ENCODE measurements around the gene KRT12. TPM values are rescaled to one million over a fixed set of nuclear protein-coding genes. Genes with fewer than 3 reads are reported as not detected.

The KRT12 gene
- total RNA-seq, 1 donor from 2014 or later, result not detected

DNA sequence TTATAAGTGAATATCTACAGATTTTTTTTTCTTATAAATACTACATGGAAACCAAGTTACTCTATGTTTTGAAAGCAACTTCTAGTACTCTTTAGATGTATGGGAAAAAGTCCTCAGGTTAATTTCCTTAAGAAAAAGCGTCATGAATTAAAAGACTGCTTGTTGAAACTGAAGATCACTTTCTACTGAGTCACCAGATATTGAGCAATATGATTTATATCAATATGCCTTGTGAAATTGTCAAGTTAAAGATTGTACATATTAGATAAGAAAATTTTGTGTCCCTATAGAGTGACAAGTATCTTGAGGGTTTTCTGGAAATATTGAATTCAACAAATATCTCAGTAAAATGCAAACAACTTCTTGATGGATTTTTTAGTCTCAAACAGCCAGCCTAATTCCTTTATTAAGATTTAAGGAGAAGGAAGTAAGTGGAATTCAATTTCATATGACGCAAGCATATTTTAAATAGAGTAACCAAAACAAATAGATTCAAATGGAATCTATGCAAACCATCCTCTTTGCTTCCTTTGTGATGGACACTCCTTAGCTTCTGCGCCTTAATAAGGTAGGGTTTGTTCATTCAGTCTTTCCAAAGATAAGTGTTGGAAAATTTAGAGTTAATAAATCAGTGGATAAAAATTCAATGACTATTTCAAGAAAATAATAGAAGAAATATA lies 16.6 kb downstream of the KRT12 start:
- intact Hi-C loops (cut with micrococcal nuclease), result no loop called here
- no peaks in the 10 kb centered on the region for H3K9me3 Mint-ChIP-seq
- no peaks in the 10 kb centered on the region for H3K36me3 Mint-ChIP-seq (ENCODE audit: low read depth)
- H3K4me1 Mint-ChIP-seq (ENCODE audit: low read depth), result no peaks in the 10 kb centered on the region
- no peak for DNase-seq (ENCODE audit: low spot score)
- no peak overlapping the region for H3K4me3 Mint-ChIP-seq
- H3K27me3 Mint-ChIP-seq (ENCODE audit: insufficient read depth), result peaks cover 30% of the 10 kb centered on the region
- H3K27ac Mint-ChIP-seq, result no peak overlapping the region

DNA sequence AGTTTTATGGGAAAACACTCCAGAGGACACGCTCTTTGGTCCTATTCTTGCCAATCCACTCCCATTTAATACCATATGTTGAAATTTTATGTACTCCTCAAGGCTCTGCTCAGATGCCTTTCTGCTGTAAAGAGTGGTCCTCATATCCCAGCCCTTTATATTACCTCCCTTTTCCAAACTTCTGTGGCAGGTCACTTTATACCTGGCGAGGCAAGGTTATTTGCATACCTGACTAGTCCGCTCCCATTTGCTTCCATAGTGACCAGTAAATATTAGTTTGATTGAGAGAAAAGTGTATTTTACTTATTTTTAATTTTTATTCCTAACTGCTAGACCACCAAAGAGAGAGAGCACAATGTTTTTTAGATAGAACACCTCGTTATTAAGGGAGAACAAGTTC lies 17.3 kb downstream of the KRT12 start:
- H3K9me3 Mint-ChIP-seq, result no peaks in the 10 kb centered on the region
- no peaks in the 10 kb centered on the region for H3K36me3 Mint-ChIP-seq (ENCODE audit: low read depth)
- no peaks in the 10 kb centered on the region for H3K4me1 Mint-ChIP-seq (ENCODE audit: low read depth)
- intact Hi-C loops (cut with micrococcal nuclease), result no loop called here
- H3K27me3 Mint-ChIP-seq (ENCODE audit: insufficient read depth), result peaks cover 37% of the 10 kb centered on the region
- H3K4me3 Mint-ChIP-seq, result no peak overlapping the region
- DNase-seq (ENCODE audit: low spot score), result no peak
- no peak overlapping the region for H3K27ac Mint-ChIP-seq

- Mint-ChIP-seq H3K27ac (no peak overlapping the region), H3K9me3 (no peaks in the 10 kb centered on the region), H3K27me3 (ENCODE audit: insufficient read depth) (peaks cover 38% of the 10 kb centered on the region), H3K4me3 (no peak overlapping the region), H3K36me3 (ENCODE audit: low read depth) (no peaks in the 10 kb centered on the region), H3K4me1 (ENCODE audit: low read depth) (no peaks in the 10 kb centered on the region)
- intact Hi-C loops (cut with micrococcal nuclease), result no loop called here
- DNase-seq (ENCODE audit: low spot score), result no peak
Measured at GRCh38 chr17:40848583-40849235, 18.3 kb downstream of the KRT12 start.

- intact Hi-C loops (cut with micrococcal nuclease), result no loop called here
- no peak overlapping the region for H3K27ac Mint-ChIP-seq
- H3K36me3 Mint-ChIP-seq (ENCODE audit: low read depth), result no peaks in the 10 kb centered on the region
- no peaks in the 10 kb centered on the region for H3K9me3 Mint-ChIP-seq
- no peak for DNase-seq (ENCODE audit: low spot score)
- no peaks in the 10 kb centered on the region for H3K4me1 Mint-ChIP-seq (ENCODE audit: low read depth)
- H3K27me3 Mint-ChIP-seq (ENCODE audit: insufficient read depth), result peaks cover 24% of the 10 kb centered on the region
- no peak overlapping the region for H3K4me3 Mint-ChIP-seq
Measured at GRCh38 chr17:40846515-40847144, 20.4 kb downstream of the KRT12 start.

DNA sequence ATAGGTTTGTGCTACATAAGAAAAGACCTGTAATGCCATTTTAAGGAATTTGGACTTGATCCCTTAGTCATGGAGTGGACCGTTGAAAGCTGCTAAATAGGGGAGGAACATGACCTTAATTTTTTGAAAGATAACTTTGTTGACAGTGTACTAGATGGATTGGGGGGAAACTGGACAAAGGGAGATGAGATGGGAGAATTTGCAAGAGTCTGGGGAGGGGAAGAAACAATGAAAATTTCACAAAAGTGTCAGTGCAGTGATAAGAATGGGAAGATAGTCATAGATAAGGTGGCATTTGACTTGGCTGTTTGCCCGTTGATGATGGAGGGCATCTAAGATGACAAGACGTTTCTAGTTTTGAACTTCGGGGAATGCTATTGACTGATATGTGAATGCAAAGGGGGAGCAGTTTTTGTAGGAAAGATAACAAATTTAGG lies 22.3 kb downstream of the KRT12 start:
- Mint-ChIP-seq H3K9me3 (no peaks in the 10 kb centered on the region), H3K4me1 (ENCODE audit: low read depth) (no peaks in the 10 kb centered on the region), H3K4me3 (no peak overlapping the region), H3K36me3 (ENCODE audit: low read depth) (no peaks in the 10 kb centered on the region), H3K27me3 (ENCODE audit: insufficient read depth) (peaks cover 22% of the 10 kb centered on the region), H3K27ac (no peak overlapping the region)
- intact Hi-C loops (cut with micrococcal nuclease), result no loop called here
- DNase-seq (ENCODE audit: low spot score), result no peak

GRCh38 chr17:40843242-40843641 lies 23.8 kb downstream of the KRT12 start:
- intact Hi-C loops (cut with micrococcal nuclease), result no loop called here
- no peak for DNase-seq (ENCODE audit: low spot score)
- H3K9me3 Mint-ChIP-seq, result no peaks in the 10 kb centered on the region
- no peak overlapping the region for H3K27ac Mint-ChIP-seq
- H3K27me3 Mint-ChIP-seq (ENCODE audit: insufficient read depth), result peaks cover 17% of the 10 kb centered on the region
- no peaks in the 10 kb centered on the region for H3K4me1 Mint-ChIP-seq (ENCODE audit: low read depth)
- H3K4me3 Mint-ChIP-seq, result no peak overlapping the region
- no peaks in the 10 kb centered on the region for H3K36me3 Mint-ChIP-seq (ENCODE audit: low read depth)

DNA sequence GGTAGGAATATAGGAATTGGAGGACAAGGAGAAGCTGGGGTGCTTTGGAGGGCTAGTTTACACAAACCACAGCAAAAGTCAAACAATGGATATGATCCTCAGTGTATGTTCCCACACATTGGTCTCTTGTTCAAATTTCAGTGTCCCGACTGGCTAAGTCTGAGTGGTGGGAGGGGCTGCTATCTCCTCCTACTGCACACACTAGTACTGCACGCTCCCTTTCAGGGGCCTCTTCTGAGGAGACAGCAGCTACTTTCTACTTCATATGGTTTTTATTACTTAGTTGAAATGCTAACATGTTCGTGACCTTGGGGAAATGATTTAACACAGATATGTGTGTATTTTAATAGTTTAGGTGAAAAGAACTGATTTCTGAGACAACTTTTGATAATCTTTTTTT lies 25.8 kb downstream of the KRT12 start:
- no peaks in the 10 kb centered on the region for H3K9me3 Mint-ChIP-seq
- no peak overlapping the region for H3K4me3 Mint-ChIP-seq
- H3K27me3 Mint-ChIP-seq (ENCODE audit: insufficient read depth), result peaks cover 14% of the 10 kb centered on the region
- no peaks in the 10 kb centered on the region for H3K4me1 Mint-ChIP-seq (ENCODE audit: low read depth)
- H3K36me3 Mint-ChIP-seq (ENCODE audit: low read depth), result no peaks in the 10 kb centered on the region
- intact Hi-C loops (cut with micrococcal nuclease), result no loop called here
- DNase-seq (ENCODE audit: low spot score), result no peak
- no peak overlapping the region for H3K27ac Mint-ChIP-seq

DNA sequence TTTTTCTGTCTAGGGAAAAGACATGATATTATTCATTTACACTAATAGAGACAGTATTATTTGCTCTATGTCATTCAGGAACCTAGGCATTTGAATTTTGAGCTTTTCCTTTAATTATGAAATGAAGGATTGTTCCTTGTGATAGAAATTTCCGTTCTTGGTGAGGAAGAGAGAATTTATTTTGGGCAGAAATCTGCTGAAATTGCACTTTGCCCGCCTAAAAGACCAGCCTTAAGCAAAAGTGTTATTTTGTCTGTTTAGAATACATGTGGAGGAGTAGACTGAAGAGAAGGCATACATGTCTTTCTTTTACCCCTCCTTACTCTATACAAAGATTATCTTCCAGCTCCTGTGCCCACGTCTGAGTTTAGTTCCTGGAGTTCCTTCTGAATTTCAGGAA lies 27.8 kb downstream of the KRT12 start:
- peaks cover 4% of the 10 kb centered on the region for H3K27me3 Mint-ChIP-seq (ENCODE audit: insufficient read depth)
- H3K27ac Mint-ChIP-seq, result no peak overlapping the region
- H3K9me3 Mint-ChIP-seq, result no peaks in the 10 kb centered on the region
- no peak for DNase-seq (ENCODE audit: low spot score)
- H3K4me3 Mint-ChIP-seq, result no peak overlapping the region
- no peaks in the 10 kb centered on the region for H3K4me1 Mint-ChIP-seq (ENCODE audit: low read depth)
- intact Hi-C loops (cut with micrococcal nuclease), result no loop called here
- H3K36me3 Mint-ChIP-seq (ENCODE audit: low read depth), result no peaks in the 10 kb centered on the region

DNA sequence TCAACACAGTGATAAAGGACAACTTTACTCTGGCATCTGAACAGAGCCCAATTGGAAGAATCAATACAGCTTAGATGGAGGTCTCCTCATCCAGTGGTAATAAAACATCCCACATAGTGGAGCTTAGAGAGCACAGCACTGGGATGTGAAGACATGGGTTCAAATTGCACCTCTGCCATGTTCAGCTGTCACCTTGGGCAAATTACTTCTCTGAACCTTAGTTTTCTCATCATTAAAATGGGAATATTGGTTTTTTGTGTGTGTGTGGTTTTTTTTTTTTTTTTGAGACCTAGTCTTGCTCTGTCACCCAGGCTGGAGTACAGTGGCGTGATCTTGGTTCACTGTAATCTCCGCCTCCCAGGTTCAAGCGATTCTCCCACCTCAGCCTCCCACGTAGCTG lies 31.0 kb downstream of the KRT12 start:
- H3K4me1 Mint-ChIP-seq (ENCODE audit: low read depth), result no peaks in the 10 kb centered on the region
- peaks cover 4% of the 10 kb centered on the region for H3K27me3 Mint-ChIP-seq (ENCODE audit: insufficient read depth)

DNA sequence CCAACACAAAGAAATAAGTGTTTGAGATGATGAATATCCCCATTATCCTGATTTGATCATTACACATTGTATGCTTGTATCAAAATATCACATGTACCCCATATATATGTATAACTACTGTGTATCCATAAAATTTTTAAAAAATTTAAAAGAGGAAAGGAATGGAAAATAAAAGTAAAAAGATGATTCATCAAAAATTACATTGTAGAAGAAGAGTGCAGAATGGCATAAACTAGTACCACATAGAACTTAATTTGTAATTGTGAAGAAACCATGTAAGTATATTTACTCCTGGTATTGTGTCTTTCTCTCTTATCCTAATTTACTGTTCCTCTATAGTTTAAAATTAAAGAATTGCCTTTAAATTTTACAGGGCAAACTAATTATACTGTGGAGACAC lies 33.1 kb downstream of the KRT12 start:
- no peak for DNase-seq (ENCODE audit: low spot score)
- Mint-ChIP-seq H3K4me1 (ENCODE audit: low read depth) (no peaks in the 10 kb centered on the region), H3K27me3 (ENCODE audit: insufficient read depth) (peaks cover 3% of the 10 kb centered on the region), H3K27ac (no peak overlapping the region), H3K36me3 (ENCODE audit: low read depth) (no peaks in the 10 kb centered on the region), H3K4me3 (no peak overlapping the region), H3K9me3 (no peaks in the 10 kb centered on the region)
- intact Hi-C loops (cut with micrococcal nuclease), result no loop called here

More for the DNA sequence above, 31.0 kb downstream of the KRT12 start:
- Mint-ChIP-seq H3K36me3 (ENCODE audit: low read depth) (no peaks in the 10 kb centered on the region), H3K9me3 (no peaks in the 10 kb centered on the region), H3K27ac (no peak overlapping the region), H3K4me3 (no peak overlapping the region)
- DNase-seq (ENCODE audit: low spot score), result no peak
- intact Hi-C loops (cut with micrococcal nuclease), result no loop called here

DNA sequence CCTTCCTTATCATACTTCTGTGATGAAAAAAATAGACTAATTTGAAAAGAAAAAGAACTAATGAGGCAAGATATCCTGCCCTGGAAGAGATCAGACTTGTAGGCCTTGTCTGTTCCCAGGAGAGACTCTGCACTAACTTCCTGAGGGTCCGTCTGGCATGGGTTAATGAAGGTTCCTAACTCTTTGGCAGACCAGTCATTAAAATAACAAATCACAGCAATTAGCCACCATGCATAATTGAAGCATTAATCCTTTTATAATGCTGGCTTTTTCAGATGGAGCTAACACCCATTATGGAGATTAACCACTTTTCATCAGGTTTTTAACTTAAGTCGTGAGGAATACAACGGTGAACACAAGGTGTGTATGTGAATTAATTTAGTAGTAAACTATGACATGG lies 34.2 kb downstream of the KRT12 start:
- intact Hi-C loops (cut with micrococcal nuclease), result no loop called here
- H3K4me3 Mint-ChIP-seq, result no peak overlapping the region

GRCh38 chr17:40830085-40830776 lies 36.8 kb downstream of the KRT12 start:
- Mint-ChIP-seq H3K27ac (no peak overlapping the region), H3K4me1 (ENCODE audit: low read depth) (peaks cover 8% of the 10 kb centered on the region), H3K27me3 (ENCODE audit: insufficient read depth) (peaks cover 5% of the 10 kb centered on the region), H3K36me3 (ENCODE audit: low read depth) (no peaks in the 10 kb centered on the region), H3K4me3 (no peak overlapping the region), H3K9me3 (no peaks in the 10 kb centered on the region)
- intact Hi-C loops (cut with micrococcal nuclease), result no loop called here
- DNase-seq (ENCODE audit: low spot score), result no peak

More for the DNA sequence above, 34.2 kb downstream of the KRT12 start:
- no peak for DNase-seq (ENCODE audit: low spot score)
- Mint-ChIP-seq H3K9me3 (no peaks in the 10 kb centered on the region), H3K4me1 (ENCODE audit: low read depth) (peaks cover 3% of the 10 kb centered on the region), H3K36me3 (ENCODE audit: low read depth) (no peaks in the 10 kb centered on the region), H3K27me3 (ENCODE audit: insufficient read depth) (peaks cover 4% of the 10 kb centered on the region), H3K27ac (no peak overlapping the region)
